Heart left ventricle (tissue), 13 donors: ENCODE data around the gene ZNF280D.

Experiments used
- POLR2A ChIP-seq, 2 donors: fragments of 450-650 bp; IDR thresholded peaks; one replicate each; pipeline ENCODE4 v1.6.1; 2017; ENCODE audit warnings: antibody characterized with exemption in 2 of 2, mild to moderate bottlenecking in 2 of 2, moderate library complexity in 2 of 2
- TF ChIP-seq, protein P1 (sequence below), 12 donors: fragments of 200-600 bp; sonication (generic) in 4 of 12; IDR thresholded peaks; one replicate each; pipeline versions ENCODE4 v1.5.0 to v1.8.0; 2018 to 2022; ENCODE audit warnings: antibody characterized with exemption in 12 of 12, mild to moderate bottlenecking in 5 of 12
- donor health status: ischemic (EF 13 %, LVEDD 7.1; RV severe dilation, severe dysfunction).
- donor health status: DM: no; HTN: yes; CAD: no.
- donor health status: DM: no; HTN: no; CAD: no.
- donor health status: ischemic (EF 25% LVEDD 6.9; RV normal size, moderate dysfunction).
- donor health status: ischemic (EF 25% LVEDD 5.7; RV mildly dilated, moderate dysfunction).
- donor health status: ischemic (EF 35%, LVEDD 5.7; RV mildly dilated, moderate dysfunction).
- donor health status: nonischemic (EF 11% LVEDD 7.7; RV severe dilation, severe dysfunction).
- donor health status: DM: yes; HTN: yes; CAD: no.
- donor health status: PGD.
- donor health status: ischemic (EF 29% LVEDD 5.4; RV normal size, mild dysfunction).
- donor health status: nonischemic (EF 23%, LVEDD 6.1; RV moderate dilation, normal function).

DNA sequence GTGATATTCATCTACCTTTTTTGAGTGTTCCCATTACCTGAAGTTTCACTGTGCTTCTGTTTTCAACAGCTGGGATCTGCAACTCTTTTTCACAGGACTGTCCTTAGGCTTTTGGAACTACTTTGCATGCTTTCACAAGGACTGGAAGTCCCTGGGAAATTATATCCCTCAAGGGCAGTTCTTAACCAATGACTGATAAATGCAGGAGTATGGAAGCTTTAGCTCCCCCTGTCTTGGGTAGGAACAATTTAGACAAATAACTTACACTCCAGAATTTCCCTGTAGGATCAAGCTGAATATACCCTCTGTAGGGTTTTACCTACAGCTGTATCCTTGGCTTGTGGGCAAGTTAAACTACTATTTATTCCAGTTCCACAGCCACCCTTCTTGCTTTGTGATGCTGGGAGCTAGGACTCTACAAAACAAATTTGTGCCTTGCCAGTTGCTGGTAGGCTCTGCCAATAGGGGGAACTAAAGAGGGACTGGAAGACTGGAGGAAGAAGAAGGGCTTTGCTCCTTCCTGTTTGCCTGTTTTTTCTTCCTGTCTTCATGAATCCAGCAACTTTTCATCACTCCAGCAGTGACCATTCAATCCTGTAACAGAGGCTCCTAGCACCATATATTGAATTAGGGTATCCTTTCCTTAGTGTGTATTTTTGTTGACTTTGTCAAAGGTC is 6.8 kb upstream of the ZNF280D start:
- TF ChIP-seq, protein P1, sequence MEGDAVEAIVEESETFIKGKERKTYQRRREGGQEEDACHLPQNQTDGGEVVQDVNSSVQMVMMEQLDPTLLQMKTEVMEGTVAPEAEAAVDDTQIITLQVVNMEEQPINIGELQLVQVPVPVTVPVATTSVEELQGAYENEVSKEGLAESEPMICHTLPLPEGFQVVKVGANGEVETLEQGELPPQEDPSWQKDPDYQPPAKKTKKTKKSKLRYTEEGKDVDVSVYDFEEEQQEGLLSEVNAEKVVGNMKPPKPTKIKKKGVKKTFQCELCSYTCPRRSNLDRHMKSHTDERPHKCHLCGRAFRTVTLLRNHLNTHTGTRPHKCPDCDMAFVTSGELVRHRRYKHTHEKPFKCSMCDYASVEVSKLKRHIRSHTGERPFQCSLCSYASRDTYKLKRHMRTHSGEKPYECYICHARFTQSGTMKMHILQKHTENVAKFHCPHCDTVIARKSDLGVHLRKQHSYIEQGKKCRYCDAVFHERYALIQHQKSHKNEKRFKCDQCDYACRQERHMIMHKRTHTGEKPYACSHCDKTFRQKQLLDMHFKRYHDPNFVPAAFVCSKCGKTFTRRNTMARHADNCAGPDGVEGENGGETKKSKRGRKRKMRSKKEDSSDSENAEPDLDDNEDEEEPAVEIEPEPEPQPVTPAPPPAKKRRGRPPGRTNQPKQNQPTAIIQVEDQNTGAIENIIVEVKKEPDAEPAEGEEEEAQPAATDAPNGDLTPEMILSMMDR (IDR thresholded peaks at IDR 0.05) = peak in 2 of 12 donors; percentile 8 to 15
- no peak for TF ChIP-seq POLR2A (IDR thresholded peaks at IDR 0.05)
